SU-DHL-6 (cell line): ENCODE data around the gene KLHL12.

Experiments
- EZH2phosphoT487 ChIP-seq: fragments of 200-600 bp; sonication (generic), shearing (Covaris generic); conservative IDR thresholded peaks from 2 replicates; pipeline ENCODE4 v1.6.1; 2018; ENCODE audit warnings: mild to moderate bottlenecking, antibody characterized with exemption, low read length, moderate library complexity, mixed read lengths
- TF ChIP-seq, protein P1 (sequence below): fragments of 200-600 bp; sonication (generic); IDR thresholded peaks from one replicate; pipeline ENCODE4 v1.5.1; 2017; ENCODE audit warnings: antibody characterized with exemption, mild to moderate bottlenecking, low read length, moderate library complexity; ENCODE audit not compliant: insufficient read depth, poor library complexity, severe bottlenecking

DNA sequence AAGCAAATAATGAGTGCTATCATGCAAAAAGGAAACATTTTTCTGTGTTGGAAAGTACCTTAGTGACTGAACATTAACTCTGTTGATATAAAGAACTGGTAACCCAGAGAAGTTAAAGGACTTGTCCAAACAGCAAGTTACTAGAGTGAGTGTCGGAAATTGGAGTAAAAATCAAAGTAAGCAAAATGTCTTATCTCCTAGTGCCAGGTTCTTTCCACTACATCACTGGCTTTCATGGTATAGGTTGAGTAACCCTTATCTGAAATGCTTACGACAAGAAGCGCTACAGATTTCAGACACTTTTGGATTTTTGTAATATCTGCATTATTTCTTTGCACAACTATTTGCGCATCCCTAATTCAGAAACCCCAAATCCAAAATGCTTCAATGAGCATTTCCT is 21.7 kb downstream of the KLHL12 start:
- TF ChIP-seq, protein P1, sequence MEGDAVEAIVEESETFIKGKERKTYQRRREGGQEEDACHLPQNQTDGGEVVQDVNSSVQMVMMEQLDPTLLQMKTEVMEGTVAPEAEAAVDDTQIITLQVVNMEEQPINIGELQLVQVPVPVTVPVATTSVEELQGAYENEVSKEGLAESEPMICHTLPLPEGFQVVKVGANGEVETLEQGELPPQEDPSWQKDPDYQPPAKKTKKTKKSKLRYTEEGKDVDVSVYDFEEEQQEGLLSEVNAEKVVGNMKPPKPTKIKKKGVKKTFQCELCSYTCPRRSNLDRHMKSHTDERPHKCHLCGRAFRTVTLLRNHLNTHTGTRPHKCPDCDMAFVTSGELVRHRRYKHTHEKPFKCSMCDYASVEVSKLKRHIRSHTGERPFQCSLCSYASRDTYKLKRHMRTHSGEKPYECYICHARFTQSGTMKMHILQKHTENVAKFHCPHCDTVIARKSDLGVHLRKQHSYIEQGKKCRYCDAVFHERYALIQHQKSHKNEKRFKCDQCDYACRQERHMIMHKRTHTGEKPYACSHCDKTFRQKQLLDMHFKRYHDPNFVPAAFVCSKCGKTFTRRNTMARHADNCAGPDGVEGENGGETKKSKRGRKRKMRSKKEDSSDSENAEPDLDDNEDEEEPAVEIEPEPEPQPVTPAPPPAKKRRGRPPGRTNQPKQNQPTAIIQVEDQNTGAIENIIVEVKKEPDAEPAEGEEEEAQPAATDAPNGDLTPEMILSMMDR: no peak
- TF ChIP-seq EZH2phosphoT487: no peak
